IPS DF 6.9 (cell line): ENCODE measurements around the gene TNKS1BP1.
A peak's percentile ranks its signal among the peaks of the same experiment; 100 is the strongest.

Experiments
- DNase-seq: peaks from one replicate; pipeline ENCODE4 v3.0.0-alpha.2; 2013; ENCODE audit warnings: low read depth, low spot score
- H3K27ac ChIP-seq: one replicate; pipeline ENCODE4 v1.5.1; 2013; ENCODE audit warnings: low read length, control low read depth
- H3K27me3 ChIP-seq: 2 replicates; pipeline ENCODE4 v1.6.1; 2013; ENCODE audit warnings: mild to moderate bottlenecking, low read length; ENCODE audit not compliant: control insufficient read depth, insufficient read depth
- H3K36me3 ChIP-seq: 2 replicates; pipeline ENCODE4 v1.6.1; 2013; ENCODE audit warnings: low read length; ENCODE audit not compliant: control insufficient read depth, insufficient read depth
- H3K4me1 ChIP-seq: 2 replicates; pipeline ENCODE4 v1.6.1; 2013; ENCODE audit warnings: low read length; ENCODE audit not compliant: control insufficient read depth, insufficient read depth
- H3K4me3 ChIP-seq: 2 replicates; pipeline ENCODE4 v1.5.1; 2013; ENCODE audit warnings: mild to moderate bottlenecking, low read length
- H3K9me3 ChIP-seq: 2 replicates; pipeline ENCODE4 v1.6.1; 2013; ENCODE audit warnings: low read length, inconsistent platforms; ENCODE audit not compliant: control insufficient read depth, insufficient read depth
- WGBS: extraction: QIAGEN DNeasy Blood & Tissue Kit; methylation state at CpG from one replicate; pipeline ENCODE4 v1.1.7; 2013; ENCODE audit warnings: mixed read lengths, missing lambda C conversion rate; ENCODE audit not compliant: insufficient read length, insufficient coverage; 5-methylcytosine and 5-hydroxymethylcytosine counted together

TNKS1BP1 gene

GRCh38 chr11:57330029-57330428, 5.3 kb upstream of the TNKS1BP1 start:
- Histone ChIP-seq H3K9me3 (no peaks in the 10 kb centered on the region), H3K36me3 (peaks cover 54% of the 10 kb centered on the region), H3K4me3 (no peak overlapping the region), H3K4me1 (peaks cover 1% of the 10 kb centered on the region; the same call in 1 of the 2 replicates), H3K27me3 (no peaks in the 10 kb centered on the region), H3K27ac (no peak overlapping the region)
- DNase-seq = no peak
- WGBS = no CpG with 5 or more reads among the region's 9 CpGs

- H3K4me1 ChIP-seq = peaks cover 6% of the 10 kb centered on the region
- no peaks in the 10 kb centered on the region for H3K9me3 ChIP-seq
- H3K36me3 ChIP-seq = peaks cover 51% of the 10 kb centered on the region
- WGBS = no CpG with 5 or more reads among the region's 5 CpGs
- H3K27me3 ChIP-seq = no peaks in the 10 kb centered on the region
- H3K27ac ChIP-seq = no peak overlapping the region
- no peak overlapping the region for H3K4me3 ChIP-seq
- no peak for DNase-seq
Observed at GRCh38 chr11:57327721-57328120, 3.0 kb upstream of the TNKS1BP1 start.

DNA sequence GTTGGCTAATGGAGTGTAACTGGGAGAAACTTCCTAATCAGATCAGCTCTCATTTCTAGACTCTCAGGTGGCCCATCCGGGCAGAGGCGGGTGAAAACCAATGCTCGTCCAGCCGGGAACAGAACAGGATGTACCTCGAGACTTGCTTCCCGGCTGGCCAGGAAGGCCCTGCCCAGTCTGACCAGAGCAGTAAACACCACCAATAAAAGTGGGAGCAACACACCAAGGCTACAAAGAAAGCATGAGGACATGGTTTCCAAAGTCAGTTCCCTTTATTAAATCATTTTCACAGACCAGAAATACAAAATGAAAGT, 940 bp upstream of the TNKS1BP1 start:
- Histone ChIP-seq H3K27ac (no peak overlapping the region), H3K4me1 (peaks cover 6% of the 10 kb centered on the region), H3K36me3 (peaks cover 33% of the 10 kb centered on the region), H3K9me3 (no peaks in the 10 kb centered on the region), H3K27me3 (no peaks in the 10 kb centered on the region), H3K4me3 (no peak overlapping the region)
- WGBS = no CpG with 5 or more reads among the region's 6 CpGs
- no peak for DNase-seq

GRCh38 chr11:57324154-57324885, 432 bp downstream of the TNKS1BP1 start:
- no peaks in the 10 kb centered on the region for H3K9me3 ChIP-seq
- H3K4me3 ChIP-seq = peak overlapping the region; percentile 70
- H3K27ac ChIP-seq = no peak overlapping the region
- DNase-seq = no peak
- H3K36me3 ChIP-seq = peaks cover 25% of the 10 kb centered on the region
- H3K27me3 ChIP-seq = no peaks in the 10 kb centered on the region
- no CpG with 5 or more reads among the region's 64 CpGs for WGBS
- H3K4me1 ChIP-seq = peaks cover 6% of the 10 kb centered on the region

DNA sequence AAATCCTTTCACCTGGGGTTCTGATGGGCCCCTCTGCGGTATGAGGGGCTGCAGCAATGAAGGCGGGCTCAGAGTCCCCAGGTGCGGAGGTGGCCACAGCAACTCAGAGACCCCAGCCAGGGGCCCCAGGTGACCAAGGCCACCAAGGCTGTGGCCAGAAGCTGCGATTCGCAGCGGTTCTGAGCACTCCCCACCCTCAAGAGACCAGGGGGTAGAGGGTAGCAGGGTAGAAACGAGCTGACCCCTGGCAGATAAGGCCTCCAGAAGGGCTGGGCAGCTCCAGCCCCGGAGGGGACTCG, 948 bp downstream of the TNKS1BP1 start:
- Histone ChIP-seq H3K27me3 (no peaks in the 10 kb centered on the region), H3K4me1 (peaks cover 6% of the 10 kb centered on the region), H3K4me3 (peak overlapping the region; percentile 70), H3K36me3 (peaks cover 22% of the 10 kb centered on the region), H3K9me3 (no peaks in the 10 kb centered on the region), H3K27ac (no peak overlapping the region)
- DNase-seq = no peak
- WGBS = no CpG with 5 or more reads among the region's 9 CpGs

GRCh38 chr11:57323167-57323854, 1.4 kb downstream of the TNKS1BP1 start:
- no peaks in the 10 kb centered on the region for H3K9me3 ChIP-seq
- peaks cover 6% of the 10 kb centered on the region for H3K4me1 ChIP-seq
- peak overlapping the region; percentile 70; the same call in 1 of the 2 replicates for H3K4me3 ChIP-seq
- no peaks in the 10 kb centered on the region for H3K27me3 ChIP-seq
- no CpG with 5 or more reads among the region's 3 CpGs for WGBS
- no peak overlapping the region for H3K27ac ChIP-seq
- DNase-seq = no peak
- peaks cover 17% of the 10 kb centered on the region for H3K36me3 ChIP-seq

DNA sequence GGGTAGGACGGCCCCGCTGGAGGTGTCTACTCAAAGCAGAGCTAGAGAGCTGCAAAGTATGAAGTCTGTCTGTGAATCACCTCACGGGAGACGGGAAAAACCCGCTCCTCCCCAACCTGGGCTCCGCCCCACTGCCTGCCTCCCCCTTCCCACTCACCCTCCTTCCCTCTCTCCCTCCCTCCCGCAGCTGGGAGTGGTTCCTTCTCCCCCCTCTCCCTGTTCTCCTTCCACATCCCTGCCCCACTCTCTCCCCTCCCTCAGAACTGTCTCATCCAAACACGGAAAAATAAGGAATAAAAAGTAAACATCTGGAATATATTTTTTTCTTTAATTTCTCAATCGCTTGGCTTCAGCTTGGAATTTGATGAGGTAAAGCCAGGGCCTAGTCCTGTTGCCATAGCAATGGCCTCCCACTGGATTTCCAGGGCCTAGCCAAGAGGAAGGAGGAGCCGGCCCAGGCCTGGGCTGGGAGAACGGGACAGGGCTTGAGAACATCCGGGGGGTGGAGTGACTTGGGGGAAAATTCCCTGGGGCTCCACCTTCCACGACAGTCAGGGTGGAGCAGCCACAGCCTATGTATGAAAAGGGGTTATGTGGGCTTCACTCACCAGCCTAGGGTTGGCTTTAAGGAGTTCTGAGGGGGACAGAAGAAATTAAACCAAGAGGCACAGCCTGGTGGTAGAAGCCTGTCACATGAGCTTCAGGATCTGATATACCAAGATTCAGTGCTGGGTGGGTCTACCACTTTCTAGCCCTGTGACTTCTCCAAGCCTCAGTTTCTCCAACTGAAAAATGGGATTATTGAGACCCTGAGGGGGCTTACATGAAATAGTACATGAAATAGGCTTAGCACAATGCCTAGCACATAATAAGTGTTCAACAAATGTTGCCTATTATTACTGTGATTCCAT, 2.2 kb downstream of the TNKS1BP1 start:
- DNase-seq = no peak
- peaks cover 15% of the 10 kb centered on the region for H3K36me3 ChIP-seq
- H3K9me3 ChIP-seq = no peaks in the 10 kb centered on the region
- H3K27ac ChIP-seq = no peak overlapping the region
- H3K4me1 ChIP-seq = peaks cover 6% of the 10 kb centered on the region
- H3K4me3 ChIP-seq = no peak overlapping the region
- WGBS = no CpG with 5 or more reads among the region's 13 CpGs
- H3K27me3 ChIP-seq = no peaks in the 10 kb centered on the region

DNA sequence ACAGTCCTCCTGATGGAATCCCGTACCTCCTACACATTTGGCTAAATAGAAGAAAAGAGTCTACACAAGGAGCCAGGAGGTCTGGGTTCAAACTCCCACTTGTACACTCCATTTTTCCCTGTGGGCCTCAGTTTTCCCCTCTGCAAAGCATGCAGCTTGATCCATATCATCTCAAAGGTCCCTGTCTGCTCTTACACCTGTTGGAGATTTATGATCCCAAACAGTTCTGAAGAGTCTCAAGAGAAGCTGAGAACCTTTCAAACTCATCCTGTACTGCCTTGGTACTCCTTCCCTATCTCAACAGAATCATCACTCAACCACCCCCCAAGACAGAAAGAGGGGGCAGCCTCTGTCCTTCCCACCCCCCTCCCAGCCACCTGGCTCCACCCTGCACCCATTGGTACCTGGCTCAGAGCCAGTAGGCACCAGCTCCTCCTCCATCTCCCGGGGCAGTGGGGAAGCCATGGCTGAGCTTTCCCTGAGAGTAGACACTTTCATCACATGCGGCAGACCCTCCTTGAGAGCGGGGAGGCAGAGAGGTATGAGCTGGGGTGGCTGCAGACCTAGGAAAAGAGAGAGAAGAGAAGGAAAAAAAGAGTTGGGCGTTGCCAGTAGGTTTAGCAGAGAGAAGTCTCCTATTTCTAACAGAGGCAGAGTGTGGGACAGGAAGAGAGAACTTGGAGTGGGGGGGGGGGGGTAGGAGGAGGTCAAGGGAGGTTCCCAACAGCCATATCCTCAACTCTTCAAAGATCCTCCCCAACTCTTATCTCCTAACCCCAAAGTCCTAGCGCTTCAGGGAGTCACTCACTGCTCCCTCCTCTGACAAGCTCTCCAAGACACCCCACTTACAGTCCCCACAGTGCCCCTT, 3.1 kb downstream of the TNKS1BP1 start:
- H3K27ac ChIP-seq = no peak overlapping the region
- H3K4me1 ChIP-seq = peaks cover 6% of the 10 kb centered on the region
- no peaks in the 10 kb centered on the region for H3K27me3 ChIP-seq
- no CpG with 5 or more reads among the region's 6 CpGs for WGBS
- no peaks in the 10 kb centered on the region for H3K9me3 ChIP-seq
- no peak overlapping the region for H3K4me3 ChIP-seq
- no peak for DNase-seq
- H3K36me3 ChIP-seq = peaks cover 17% of the 10 kb centered on the region

DNA sequence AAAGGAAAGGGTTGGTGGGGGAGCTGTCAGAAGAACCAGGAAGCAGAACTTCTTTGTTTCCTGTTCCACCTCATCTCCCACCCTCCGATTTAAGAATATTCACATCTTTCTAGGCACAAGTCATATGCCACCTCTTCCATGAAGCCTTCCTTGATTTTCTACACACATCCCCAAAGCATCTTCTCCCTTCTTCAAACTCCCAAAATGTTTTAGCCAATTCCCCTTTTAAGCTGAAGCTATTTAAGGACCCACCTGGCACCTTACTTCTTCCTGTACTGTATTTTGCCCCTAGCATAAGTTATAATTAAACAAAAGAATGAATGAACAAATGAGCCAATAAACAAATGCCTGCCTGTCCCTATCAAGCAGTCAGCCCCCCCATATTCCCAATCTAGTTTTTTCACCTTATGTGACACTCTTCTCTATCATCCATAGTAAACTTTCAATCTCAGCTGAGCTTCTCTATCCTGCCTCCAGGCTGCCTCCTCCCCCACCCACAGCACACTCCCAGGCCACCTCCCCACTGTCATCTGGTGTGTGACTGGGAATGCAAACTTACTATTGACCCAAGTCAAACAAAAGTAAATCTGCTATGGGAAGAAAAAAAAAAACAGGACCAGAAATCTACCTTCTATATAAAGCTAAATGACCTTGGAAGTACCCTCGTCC, 3.9 kb downstream of the TNKS1BP1 start:
- H3K4me3 ChIP-seq = no peak overlapping the region
- no peak for DNase-seq
- H3K4me1 ChIP-seq = peaks cover 6% of the 10 kb centered on the region
- peaks cover 14% of the 10 kb centered on the region; the same call in 1 of the 2 replicates for H3K36me3 ChIP-seq
- H3K27ac ChIP-seq = no peak overlapping the region
- WGBS = no CpG with 5 or more reads among the region's 2 CpGs
- H3K27me3 ChIP-seq = no peaks in the 10 kb centered on the region
- H3K9me3 ChIP-seq = no peaks in the 10 kb centered on the region
